HFFc6 (cell line): ENCODE results near the gene LSS. TPM values are rescaled to one million over a fixed set of nuclear protein-coding genes. Genes with fewer than 3 reads are reported as not detected.
"Not testable (repeated sequence)": the region's sequence is repeated elsewhere in the genome, so short reads cannot be mapped to it uniquely, and the experiment has no call there.

ENCODE experiments used
- DNase-seq: peaks from one replicate; pipeline ENCODE4 v3.0.0-alpha.2; 2018
- H3K27ac Mint-ChIP-seq: 2 replicates; pipeline ENCODE4 v1.8.0; 2020; ENCODE audit warnings: mild to moderate bottlenecking, mixed read lengths
- H3K27me3 Mint-ChIP-seq: 2 replicates; pipeline ENCODE4 v1.8.0; 2021; ENCODE audit warnings: mild to moderate bottlenecking, moderate library complexity, mixed read lengths; ENCODE audit not compliant: insufficient read depth
- H3K36me3 Mint-ChIP-seq: 2 replicates; pipeline ENCODE4 v1.8.0; 2021; ENCODE audit warnings: low read depth, mixed read lengths
- H3K4me1 Mint-ChIP-seq: 2 replicates; pipeline ENCODE4 v1.8.0; 2020; ENCODE audit warnings: low read depth, mixed read lengths
- H3K4me3 Mint-ChIP-seq: 2 replicates; pipeline ENCODE4 v1.8.0; 2020; ENCODE audit warnings: mild to moderate bottlenecking, moderate library complexity, mixed read lengths
- H3K9me3 Mint-ChIP-seq: 2 replicates; pipeline ENCODE4 v1.8.0; 2020; ENCODE audit warnings: mild to moderate bottlenecking, mixed read lengths
- total RNA-seq, 6 experiments: library from RNA; stranded (reverse); fragmentation: NEBNext Ultra II Directional; extraction: Animal tissue kit (Norgen Biotek cat#: 25700); gene quantifications; 2 replicates in 1 of 6; 3 replicates in 5 of 6; pipeline ENCODE4 v1.2.3, GENCODE V29; 2021
- TF ChIP-seq, protein P1 (sequence below): fragments of 200-600 bp; sonication (generic); IDR thresholded peaks from 2 replicates; pipeline ENCODE4 v1.5.0; 2021; ENCODE audit warnings: antibody characterized with exemption, mild to moderate bottlenecking

The LSS gene
- total RNA-seq, 6 experiments from 2014 or later, result 47.9 to 61.3 (median 50.6) TPM

DNA sequence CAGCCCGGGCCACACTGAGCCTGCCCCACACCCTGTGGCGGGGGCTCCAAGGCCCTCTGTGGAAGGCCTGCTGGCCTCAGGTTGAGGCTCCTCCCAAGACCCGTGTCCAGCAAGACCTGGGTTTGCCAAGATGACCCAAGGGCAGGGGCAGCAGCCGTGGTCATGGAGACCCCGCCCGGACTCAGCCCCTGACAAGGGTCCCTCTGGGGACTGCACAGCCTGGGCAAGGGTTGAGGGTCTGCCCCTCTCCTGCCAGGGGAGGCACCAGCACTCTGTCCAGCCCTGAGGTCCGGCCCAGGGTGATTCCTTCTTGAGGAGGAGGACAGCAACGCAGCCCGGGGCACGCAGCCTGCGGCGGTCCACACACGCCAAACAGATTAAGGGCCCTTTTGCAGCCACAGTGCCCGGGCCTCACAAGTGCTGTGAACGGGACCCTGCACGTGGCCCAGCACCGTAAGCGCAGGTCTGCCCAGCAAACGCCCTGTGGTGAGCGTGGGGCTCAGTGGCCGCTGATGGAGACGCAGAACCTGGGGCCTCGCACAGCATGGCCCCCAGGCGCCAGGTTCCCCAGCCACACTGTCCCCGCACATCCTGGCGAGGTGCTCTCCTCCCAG lies 47.7 kb downstream of the LSS start:
- TF ChIP-seq, protein P1, sequence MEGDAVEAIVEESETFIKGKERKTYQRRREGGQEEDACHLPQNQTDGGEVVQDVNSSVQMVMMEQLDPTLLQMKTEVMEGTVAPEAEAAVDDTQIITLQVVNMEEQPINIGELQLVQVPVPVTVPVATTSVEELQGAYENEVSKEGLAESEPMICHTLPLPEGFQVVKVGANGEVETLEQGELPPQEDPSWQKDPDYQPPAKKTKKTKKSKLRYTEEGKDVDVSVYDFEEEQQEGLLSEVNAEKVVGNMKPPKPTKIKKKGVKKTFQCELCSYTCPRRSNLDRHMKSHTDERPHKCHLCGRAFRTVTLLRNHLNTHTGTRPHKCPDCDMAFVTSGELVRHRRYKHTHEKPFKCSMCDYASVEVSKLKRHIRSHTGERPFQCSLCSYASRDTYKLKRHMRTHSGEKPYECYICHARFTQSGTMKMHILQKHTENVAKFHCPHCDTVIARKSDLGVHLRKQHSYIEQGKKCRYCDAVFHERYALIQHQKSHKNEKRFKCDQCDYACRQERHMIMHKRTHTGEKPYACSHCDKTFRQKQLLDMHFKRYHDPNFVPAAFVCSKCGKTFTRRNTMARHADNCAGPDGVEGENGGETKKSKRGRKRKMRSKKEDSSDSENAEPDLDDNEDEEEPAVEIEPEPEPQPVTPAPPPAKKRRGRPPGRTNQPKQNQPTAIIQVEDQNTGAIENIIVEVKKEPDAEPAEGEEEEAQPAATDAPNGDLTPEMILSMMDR, result no peak
- Mint-ChIP-seq H3K4me3 (no peak overlapping the region), H3K27me3 (peaks cover 5% of the 10 kb centered on the region), H3K36me3 (peaks cover 19% of the 10 kb centered on the region), H3K9me3 (peaks cover 19% of the 10 kb centered on the region), H3K27ac (no peak overlapping the region), H3K4me1 (peaks cover 8% of the 10 kb centered on the region; the same call in 1 of the 2 replicates)
- no peak for DNase-seq

GRCh38 chr21:46180079-46180722 lies 48.4 kb downstream of the LSS start:
- Mint-ChIP-seq H3K4me3 (no peak overlapping the region), H3K27me3 (peaks cover 8% of the 10 kb centered on the region), H3K36me3 (peaks cover 25% of the 10 kb centered on the region), H3K27ac (no peak overlapping the region), H3K4me1 (peaks cover 5% of the 10 kb centered on the region; the same call in 1 of the 2 replicates), H3K9me3 (peaks cover 25% of the 10 kb centered on the region)
- DNase-seq, result no peak
- TF ChIP-seq, protein P1, result no peak

- Mint-ChIP-seq H3K4me3 (no peak overlapping the region), H3K27me3 (peaks cover 11% of the 10 kb centered on the region), H3K27ac (no peak overlapping the region), H3K9me3 (peaks cover 31% of the 10 kb centered on the region), H3K4me1 (peaks cover under 1% of the 10 kb centered on the region; the same call in 1 of the 2 replicates), H3K36me3 (peaks cover 29% of the 10 kb centered on the region)
- TF ChIP-seq, protein P1, result no peak
- no peak for DNase-seq
These were observed 48.9 kb downstream of the LSS start for GRCh38 chr21:46179708-46180078.

- peaks cover 11% of the 10 kb centered on the region for H3K27me3 Mint-ChIP-seq
- H3K27ac Mint-ChIP-seq, result no peak overlapping the region
- H3K4me3 Mint-ChIP-seq, result no peak overlapping the region
- H3K9me3 Mint-ChIP-seq, result peaks cover 37% of the 10 kb centered on the region
- no peaks in the 10 kb centered on the region; the same call in 1 of the 2 replicates for H3K4me1 Mint-ChIP-seq
- no peak for DNase-seq
- TF ChIP-seq, protein P1, result no peak
- H3K36me3 Mint-ChIP-seq, result peaks cover 35% of the 10 kb centered on the region
These were observed 49.6 kb downstream of the LSS start for GRCh38 chr21:46178961-46179360.

DNA sequence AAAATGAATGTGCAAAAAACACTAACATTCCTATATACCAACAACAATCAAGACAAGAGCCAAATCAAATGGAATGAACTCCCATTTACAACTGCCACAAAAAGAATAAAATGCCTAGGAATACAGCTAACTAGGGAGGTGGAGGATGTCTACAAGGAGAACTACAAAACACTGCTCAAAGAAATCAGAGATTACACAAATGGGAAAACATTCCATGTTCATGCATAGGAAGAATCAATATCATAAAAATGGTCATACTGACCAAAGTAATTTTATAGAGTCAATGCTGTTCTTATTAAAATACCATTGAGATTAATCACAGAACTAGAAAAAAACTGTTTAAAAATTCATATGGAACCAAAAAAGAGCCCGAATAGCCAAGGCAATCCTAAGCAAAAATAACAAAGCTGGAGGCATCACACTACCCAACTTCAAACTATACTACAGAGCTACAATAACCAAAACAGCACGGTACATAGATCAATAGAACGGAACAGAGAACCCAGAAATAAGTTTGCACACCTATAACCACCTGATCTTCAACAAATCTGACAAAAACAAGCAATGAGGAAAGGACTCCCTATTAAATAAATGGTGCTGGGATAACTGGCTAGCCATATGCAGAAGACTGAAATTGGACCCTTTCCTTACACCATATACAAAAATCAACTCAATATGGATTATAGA lies 52.0 kb downstream of the LSS start:
- peaks cover 15% of the 10 kb centered on the region for H3K27me3 Mint-ChIP-seq

DNA sequence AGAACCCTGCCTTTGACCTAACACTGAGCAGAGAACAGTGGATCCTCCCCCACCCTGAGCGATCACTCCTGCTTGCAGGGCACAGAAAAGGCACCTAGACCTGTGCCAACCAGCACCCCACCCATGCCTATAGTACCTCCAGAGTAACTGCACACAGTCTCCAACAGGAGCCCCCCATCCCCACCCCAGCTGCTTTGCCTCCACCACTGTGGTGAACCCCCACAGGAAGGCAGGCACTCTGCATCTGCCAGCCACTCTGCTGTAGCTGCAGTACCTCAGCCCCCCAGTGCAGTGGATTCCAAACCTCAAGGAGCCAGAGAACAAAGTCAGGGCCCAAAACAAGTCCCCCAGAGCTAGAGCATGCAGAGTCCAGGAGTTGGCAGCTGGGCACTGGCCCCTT lies 55.0 kb downstream of the LSS start:
- TF ChIP-seq, protein P1, result no peak
- Mint-ChIP-seq H3K27me3 (peaks cover 13% of the 10 kb centered on the region), H3K36me3 (peaks cover 35% of the 10 kb centered on the region), H3K4me3 (no peak overlapping the region), H3K9me3 (peaks cover 42% of the 10 kb centered on the region), H3K4me1 (no peaks in the 10 kb centered on the region; the same call in 1 of the 2 replicates), H3K27ac (no peak overlapping the region)
- no peak for DNase-seq

More for the DNA sequence above, 52.0 kb downstream of the LSS start:
- not testable (repeated sequence) for DNase-seq, H3K4me1 Mint-ChIP-seq, H3K27ac Mint-ChIP-seq, H3K4me3 Mint-ChIP-seq
- H3K9me3 Mint-ChIP-seq, result peaks cover 42% of the 10 kb centered on the region
- H3K36me3 Mint-ChIP-seq, result peaks cover 35% of the 10 kb centered on the region
